HG03139 (cell line): ENCODE data around the gene GNG12.

ENCODE experiments used
- ATAC-seq: cut with Tn5 transposase; IDR thresholded peaks from one replicate; pipeline ENCODE4 v1.9.1; 2021; ENCODE audit not compliant: unreplicated experiment

Gene GNG12

GRCh38 chr1:67816095-67816475 lies 17.2 kb downstream of the GNG12 start:
- no peak for ATAC-seq

- ATAC-seq, result no peak
Observed at GRCh38 chr1:67815303-67816094, 17.8 kb downstream of the GNG12 start.

GRCh38 chr1:67814121-67814772 lies 19.0 kb downstream of the GNG12 start:
- no peak for ATAC-seq

GRCh38 chr1:67812226-67812625 lies 21.0 kb downstream of the GNG12 start:
- ATAC-seq, result no peak

GRCh38 chr1:67811781-67812180 lies 21.5 kb downstream of the GNG12 start:
- ATAC-seq, result no peak

GRCh38 chr1:67809887-67810286 lies 23.4 kb downstream of the GNG12 start:
- ATAC-seq, result no peak

- ATAC-seq, result no peak
Observed at GRCh38 chr1:67807282-67807681, 26.0 kb downstream of the GNG12 start.

- ATAC-seq, result no peak
Observed at GRCh38 chr1:67804710-67805109, 28.6 kb downstream of the GNG12 start.

- no peak for ATAC-seq
Observed at GRCh38 chr1:67803380-67804279, 29.6 kb downstream of the GNG12 start.

GRCh38 chr1:67802565-67802964 lies 30.7 kb downstream of the GNG12 start:
- ATAC-seq, result no peak

- no peak for ATAC-seq
Observed at GRCh38 chr1:67801903-67802302, 31.4 kb downstream of the GNG12 start.

- ATAC-seq, result no peak
Observed at GRCh38 chr1:67795179-67795912, 37.9 kb downstream of the GNG12 start.

GRCh38 chr1:67793562-67793961 lies 39.7 kb downstream of the GNG12 start:
- no peak for ATAC-seq

GRCh38 chr1:67792741-67793458 lies 40.4 kb downstream of the GNG12 start:
- ATAC-seq, result no peak

GRCh38 chr1:67792103-67792502 lies 41.2 kb downstream of the GNG12 start:
- ATAC-seq, result no peak

- no peak for ATAC-seq
Observed at GRCh38 chr1:67791686-67792085, 41.6 kb downstream of the GNG12 start.

GRCh38 chr1:67791261-67791660 lies 42.0 kb downstream of the GNG12 start:
- ATAC-seq, result no peak

GRCh38 chr1:67790201-67790692 lies 43.0 kb downstream of the GNG12 start:
- no peak for ATAC-seq

GRCh38 chr1:67789551-67789950 lies 43.7 kb downstream of the GNG12 start:
- no peak for ATAC-seq

- no peak for ATAC-seq
Observed at GRCh38 chr1:67788904-67789303, 44.4 kb downstream of the GNG12 start.
